ENCODE data around the gene NCBP3.
"Not testable (repeated sequence)": the region's sequence is repeated elsewhere in the genome, so short reads cannot be mapped to it uniquely, and the experiment has no call there.

The NCBP3 gene

GRCh38 chr17:3846437-3847164, 555 bp upstream of the NCBP3 start:
- no peak for DNase-seq

DNA sequence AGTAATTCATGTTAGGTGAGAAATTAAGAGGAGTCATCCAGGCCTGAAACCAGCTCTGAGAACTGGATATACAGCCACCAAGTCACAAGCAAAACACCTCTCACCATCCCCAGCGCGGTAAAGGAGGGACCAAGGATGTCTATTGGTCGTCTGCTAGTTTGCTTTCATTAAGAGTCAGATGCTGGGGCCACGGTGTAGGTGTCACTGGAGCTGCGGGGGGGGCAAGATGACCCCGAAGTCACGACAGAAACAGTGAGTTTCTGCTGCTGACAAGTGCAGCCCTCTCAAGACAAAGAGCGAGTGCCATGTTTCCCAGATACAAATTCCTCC, 790 bp downstream of the NCBP3 start:
- no peak for DNase-seq

DNA sequence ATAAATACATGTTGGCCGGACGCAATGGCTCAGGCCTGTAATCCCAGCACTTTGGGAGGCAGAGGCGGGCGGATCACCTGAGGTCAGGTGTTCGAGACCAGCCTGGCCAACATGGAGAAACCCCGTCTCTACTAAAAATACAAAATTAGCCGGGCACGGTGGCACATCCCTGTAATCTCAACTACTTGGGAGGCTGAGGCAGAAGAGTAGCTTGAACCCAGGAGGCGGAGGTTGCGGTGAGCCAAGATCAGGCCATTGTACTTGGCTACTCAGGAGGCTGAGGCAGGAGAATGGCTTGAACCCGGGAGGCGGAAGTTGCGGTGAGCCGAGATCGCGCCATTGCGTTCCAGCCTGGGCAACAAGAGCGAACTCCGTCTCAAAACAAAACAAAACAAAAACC, 1.5 kb downstream of the NCBP3 start:
- DNase-seq: not testable (repeated sequence)

GRCh38 chr17:3843935-3844516, 2.0 kb downstream of the NCBP3 start:
- DNase-seq: peak; percentile 1 to 15

DNA sequence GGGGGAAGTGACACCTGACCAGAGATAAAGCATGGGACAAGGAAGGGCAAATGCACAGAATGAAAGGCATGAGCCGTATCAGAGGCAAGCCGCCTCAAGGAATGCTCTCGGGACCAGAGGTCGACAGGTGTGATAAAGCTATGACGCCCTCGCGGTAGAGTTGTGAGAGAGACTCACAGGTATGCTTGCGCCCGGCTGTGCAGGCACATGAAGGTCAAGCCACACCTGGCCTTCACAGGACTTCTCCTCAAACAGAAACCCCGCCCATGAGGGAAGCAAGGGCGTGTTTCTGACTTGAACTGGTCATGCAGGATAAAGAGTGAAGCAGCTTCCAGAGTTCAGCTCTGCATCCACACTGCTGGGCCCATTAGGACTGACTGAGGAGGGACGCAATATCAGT, 7.8 kb downstream of the NCBP3 start:
- DNase-seq: no peak

- DNase-seq: no peak
Measured at GRCh38 chr17:3836551-3836950, 9.5 kb downstream of the NCBP3 start.

DNA sequence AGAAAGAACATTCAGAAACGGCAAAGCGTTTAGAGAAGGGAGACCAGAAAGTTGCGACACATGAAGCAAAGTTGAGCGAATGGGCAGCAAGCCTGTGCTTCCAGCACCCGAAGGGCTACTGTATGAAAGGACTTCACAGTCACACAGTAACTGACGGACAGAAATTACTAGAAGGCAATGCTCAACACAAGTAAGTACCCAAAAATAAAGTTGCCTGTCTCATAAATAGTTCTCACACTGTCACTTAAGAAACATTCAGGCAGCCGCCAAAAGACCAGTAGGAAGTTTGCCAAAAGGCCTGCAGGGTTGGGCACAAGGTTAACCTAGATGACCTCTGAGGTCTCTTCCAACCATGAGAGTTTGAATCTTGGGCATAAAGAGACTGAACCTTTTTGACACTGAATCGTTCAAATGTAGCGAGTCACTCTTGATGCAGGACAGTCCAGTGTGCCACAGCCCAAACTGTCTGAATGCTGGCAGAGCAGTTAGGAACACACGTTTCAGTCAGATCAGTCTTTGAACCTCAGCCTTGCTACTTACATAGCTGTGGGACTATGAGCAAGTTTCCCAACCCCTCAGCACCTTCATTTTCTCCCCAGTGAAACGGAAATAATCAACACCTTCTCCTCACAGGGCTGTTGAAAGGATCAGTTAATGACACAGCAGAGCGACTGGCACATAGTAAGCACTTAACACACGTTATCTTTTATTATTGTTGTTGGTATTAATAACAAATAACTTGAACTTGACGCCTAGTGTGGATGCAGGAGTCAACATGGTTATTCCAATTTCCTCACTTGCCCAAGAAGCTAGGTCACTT, 10.4 kb downstream of the NCBP3 start:
- DNase-seq: no peak

GRCh38 chr17:3834811-3835210, 11.2 kb downstream of the NCBP3 start:
- DNase-seq: no peak

DNA sequence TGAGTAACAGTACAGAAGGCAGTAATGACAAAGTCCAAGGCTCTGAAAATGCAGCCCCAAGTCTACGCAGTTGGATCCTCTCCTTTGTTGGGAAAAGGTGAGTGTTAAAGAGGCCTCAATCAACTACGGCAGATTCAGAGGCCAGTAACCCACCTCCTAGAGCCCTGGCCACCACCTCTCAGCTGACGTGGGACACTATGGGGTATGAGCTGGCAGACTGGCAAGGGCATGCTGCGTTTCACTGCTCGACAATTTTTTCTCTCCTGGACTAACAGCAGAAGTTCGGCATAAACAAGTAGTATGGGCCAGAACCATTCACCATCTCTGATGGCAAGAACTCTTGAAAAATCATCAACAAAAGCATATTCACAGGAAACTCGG, 17.2 kb downstream of the NCBP3 start:
- no peak for DNase-seq

GRCh38 chr17:3828151-3828851, 17.7 kb downstream of the NCBP3 start:
- no peak for DNase-seq

GRCh38 chr17:3827124-3827773, 18.8 kb downstream of the NCBP3 start:
- DNase-seq: peak in 1 of 2 experiments; percentile 7

DNA sequence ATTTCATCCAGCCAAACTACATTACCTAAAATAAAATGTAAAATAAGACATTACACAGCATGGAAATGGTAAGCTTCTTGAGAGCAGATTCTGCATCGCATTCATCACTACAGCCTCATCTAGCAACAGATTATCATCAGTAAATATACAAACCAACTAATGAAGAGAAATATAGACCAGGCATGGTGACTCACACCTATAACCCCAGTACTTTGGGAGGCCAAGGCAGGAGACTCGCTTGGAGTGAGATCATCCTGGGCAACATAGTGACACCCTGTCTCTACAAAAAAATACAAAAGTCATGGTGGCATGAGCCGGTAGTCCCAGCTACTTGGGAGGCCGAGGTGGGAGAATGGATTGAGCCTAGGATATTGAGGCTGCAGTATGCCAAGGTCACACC, 19.9 kb downstream of the NCBP3 start:
- no peak for DNase-seq

DNA sequence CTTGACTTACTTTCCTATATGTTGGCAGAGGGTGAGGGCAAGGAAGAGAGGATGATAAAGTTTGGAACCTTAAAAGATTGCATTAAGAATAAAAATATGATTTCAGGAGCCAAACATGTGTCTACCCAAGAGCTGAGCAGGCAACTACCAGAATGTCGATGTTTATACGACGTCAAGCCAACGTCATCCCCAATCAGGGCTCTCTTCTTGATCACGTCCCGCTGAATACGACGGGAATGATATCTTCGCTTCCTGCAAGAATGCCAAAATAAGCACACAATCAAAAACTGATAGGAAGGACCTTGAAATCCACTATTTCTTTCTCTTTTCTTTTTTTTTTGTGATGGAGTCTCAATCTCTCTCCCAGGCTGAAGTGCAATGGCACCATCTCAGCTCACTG, 24.9 kb downstream of the NCBP3 start:
- DNase-seq: no peak

GRCh38 chr17:3818786-3819185, 27.3 kb downstream of the NCBP3 start:
- DNase-seq: no peak

DNA sequence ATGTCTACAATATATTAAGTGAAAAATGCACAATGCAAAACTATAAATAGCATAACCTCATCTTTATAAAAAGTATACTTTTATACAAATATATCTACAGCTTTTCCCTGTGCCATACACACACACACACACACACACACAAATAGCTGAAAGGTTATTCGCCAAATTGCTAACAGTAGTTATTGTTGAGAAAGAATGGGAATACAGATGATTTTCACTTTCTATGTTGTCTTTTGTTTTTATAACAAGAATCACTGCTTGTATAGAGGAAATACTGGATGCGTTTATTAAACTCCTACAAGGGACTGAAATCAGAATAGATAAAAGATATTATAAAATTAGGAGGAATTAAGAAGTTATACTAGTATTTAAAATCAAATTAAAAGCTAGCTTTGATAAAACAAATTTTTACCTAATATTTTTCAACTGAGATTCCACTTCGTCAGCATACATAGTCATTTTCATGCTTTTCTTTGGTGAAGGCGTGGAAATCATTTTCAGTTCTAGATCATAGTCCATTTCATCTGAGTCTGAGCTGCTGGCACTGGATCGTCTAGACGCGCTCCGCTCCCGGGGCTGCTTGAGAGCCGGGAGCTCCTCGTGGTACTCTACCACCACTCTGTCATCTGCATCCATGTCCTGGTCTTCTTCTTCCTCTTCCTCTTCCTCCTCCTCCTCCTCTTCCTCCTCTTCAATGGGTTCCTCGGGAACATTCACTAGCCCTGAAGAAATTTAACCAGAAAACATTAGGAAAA, 28.0 kb downstream of the NCBP3 start:
- DNase-seq: no peak

- no peak for DNase-seq
Measured at GRCh38 chr17:3815925-3816324, 30.1 kb downstream of the NCBP3 start.

GRCh38 chr17:3815122-3815521, 30.9 kb downstream of the NCBP3 start:
- no peak for DNase-seq

DNA sequence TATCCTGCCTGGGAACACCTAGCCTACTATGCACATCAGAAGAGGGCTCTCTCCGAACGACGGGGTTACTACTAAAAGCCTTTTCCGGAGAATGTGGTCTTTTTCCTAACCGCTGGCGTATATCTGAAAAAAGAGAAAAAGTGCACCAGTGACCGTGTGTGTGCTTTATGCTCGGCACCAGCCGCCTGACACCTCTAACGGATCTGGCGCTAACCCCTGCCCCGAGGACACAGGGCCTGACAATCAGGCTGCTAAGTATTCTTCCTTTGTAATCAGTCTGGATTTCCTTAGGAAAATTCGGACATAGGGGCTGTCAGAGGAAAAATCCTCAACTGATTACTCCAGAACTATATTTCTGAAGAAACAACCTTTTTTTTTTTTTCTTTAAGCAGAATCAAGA, 31.7 kb downstream of the NCBP3 start:
- no peak for DNase-seq

- DNase-seq: no peak
Measured at GRCh38 chr17:3813171-3813570, 32.9 kb downstream of the NCBP3 start.

- DNase-seq: no peak
Measured at GRCh38 chr17:3812771-3813170, 33.3 kb downstream of the NCBP3 start.

GRCh38 chr17:3812284-3812683, 33.8 kb downstream of the NCBP3 start:
- DNase-seq: no peak

GRCh38 chr17:3810019-3810418, 36.0 kb downstream of the NCBP3 start:
- DNase-seq: no peak
